ENCODE data around the gene AGFG1. TPM values are rescaled to one million over a fixed set of nuclear protein-coding genes. Genes with fewer than 3 reads are reported as not detected.
A peak's percentile ranks its signal among the peaks of the same experiment; 100 is the strongest.

AGFG1 gene
- total and polyA plus RNA-seq, 4 donors: 22.4 to 142 (median 74.5) TPM

- H3K4me3 ChIP-seq: no peak overlapping the region
- no peak overlapping the region for H3K27ac ChIP-seq (ENCODE audit: low read depth in 1 of 2, low read length in 1 of 2)
- no peaks in the 10 kb centered on the region for H3K27me3 ChIP-seq (ENCODE audit: control insufficient read depth in 3 of 3, insufficient read depth in 3 of 3, low read length in 2 of 3)
- no peaks in the 10 kb centered on the region for H3K36me3 ChIP-seq (ENCODE audit: control insufficient read depth in 4 of 4, insufficient read depth in 4 of 4, low read length in 4 of 4)
- no peak overlapping the region for H3K9ac ChIP-seq (ENCODE audit: insufficient read depth in 1 of 2, low read length in 2 of 2)
- H3K9me3 ChIP-seq (ENCODE audit: control insufficient read depth in 4 of 4, insufficient read depth in 3 of 4, low read length in 3 of 4): no peaks in the 10 kb centered on the region
- ATAC-seq (ENCODE audit: insufficient read depth, low FRiP score) (no peak), DNase-seq (no peak)
- WGBS, 2 donors: 47 to 66% methylated on average over 2 of the region's 2 CpGs
- TF ChIP-seq CTCF (IDR thresholded peaks at IDR 0.05; ENCODE audit: control extremely low read depth, extremely low read depth): no peak
- peaks cover 0 to 15% (median 3%) of the 10 kb centered on the region in 5 donors for H3K4me1 ChIP-seq (ENCODE audit: control insufficient read depth in 5 of 5, insufficient read depth in 5 of 5, low read length in 5 of 5)
These were observed 1.9 kb downstream of the AGFG1 start for GRCh38 chr2:227473806-227474205.

GRCh38 chr2:227474410-227474809 is 2.5 kb downstream of the AGFG1 start:
- WGBS, 2 donors: 48 to 87% methylated on average over 3 of the region's 3 CpGs
- Histone ChIP-seq H3K4me3 (no peak overlapping the region), H3K4me1 (ENCODE audit: control insufficient read depth in 5 of 5, insufficient read depth in 5 of 5, low read length in 5 of 5) (peaks cover 0 to 15% (median 5%) of the 10 kb centered on the region in 5 donors), H3K9ac (ENCODE audit: insufficient read depth in 1 of 2, low read length in 2 of 2) (no peak overlapping the region), H3K36me3 (ENCODE audit: control insufficient read depth in 4 of 4, insufficient read depth in 4 of 4, low read length in 4 of 4) (no peaks in the 10 kb centered on the region), H3K27me3 (ENCODE audit: control insufficient read depth in 3 of 3, insufficient read depth in 3 of 3, low read length in 2 of 3) (no peaks in the 10 kb centered on the region), H3K9me3 (ENCODE audit: control insufficient read depth in 4 of 4, insufficient read depth in 3 of 4, low read length in 3 of 4) (no peaks in the 10 kb centered on the region), H3K27ac (ENCODE audit: low read depth in 1 of 2, low read length in 1 of 2) (no peak overlapping the region)
- no peak for ATAC-seq (ENCODE audit: insufficient read depth, low FRiP score)
- no peak for DNase-seq
- TF ChIP-seq CTCF (IDR thresholded peaks at IDR 0.05; ENCODE audit: control extremely low read depth, extremely low read depth): no peak

GRCh38 chr2:227477291-227477690 is 5.3 kb downstream of the AGFG1 start:
- no peak for TF ChIP-seq CTCF (IDR thresholded peaks at IDR 0.05; ENCODE audit: control extremely low read depth, extremely low read depth)
- H3K9me3 ChIP-seq (ENCODE audit: control insufficient read depth in 4 of 4, insufficient read depth in 3 of 4, low read length in 3 of 4): no peaks in the 10 kb centered on the region
- H3K9ac ChIP-seq (ENCODE audit: insufficient read depth in 1 of 2, low read length in 2 of 2): no peak overlapping the region
- no peak overlapping the region for H3K4me3 ChIP-seq
- 95 to 96% methylated on average over 4 of the region's 4 CpGs for WGBS, 2 donors
- peak in 1 of 3 donors; percentile 31 for DNase-seq
- no peak for ATAC-seq (ENCODE audit: insufficient read depth, low FRiP score)
- no peak overlapping the region for H3K27ac ChIP-seq (ENCODE audit: low read depth in 1 of 2, low read length in 1 of 2)
- no peaks in the 10 kb centered on the region for H3K27me3 ChIP-seq (ENCODE audit: control insufficient read depth in 3 of 3, insufficient read depth in 3 of 3, low read length in 2 of 3)
- H3K36me3 ChIP-seq (ENCODE audit: control insufficient read depth in 4 of 4, insufficient read depth in 4 of 4, low read length in 4 of 4): no peaks in the 10 kb centered on the region
- H3K4me1 ChIP-seq (ENCODE audit: control insufficient read depth in 5 of 5, insufficient read depth in 5 of 5, low read length in 5 of 5): peaks cover 0 to 19% (median 6%) of the 10 kb centered on the region in 5 donors

- Histone ChIP-seq H3K27ac (ENCODE audit: low read depth in 1 of 2, low read length in 1 of 2) (no peak overlapping the region), H3K27me3 (ENCODE audit: control insufficient read depth in 3 of 3, insufficient read depth in 3 of 3, low read length in 2 of 3) (no peaks in the 10 kb centered on the region), H3K36me3 (ENCODE audit: control insufficient read depth in 4 of 4, insufficient read depth in 4 of 4, low read length in 4 of 4) (no peaks in the 10 kb centered on the region), H3K9me3 (ENCODE audit: control insufficient read depth in 4 of 4, insufficient read depth in 3 of 4, low read length in 3 of 4) (no peaks in the 10 kb centered on the region), H3K4me1 (ENCODE audit: control insufficient read depth in 5 of 5, insufficient read depth in 5 of 5, low read length in 5 of 5) (peaks cover 0 to 7% (median 2%) of the 10 kb centered on the region in 5 donors), H3K4me3 (no peak overlapping the region), H3K9ac (ENCODE audit: insufficient read depth in 1 of 2, low read length in 2 of 2) (no peak overlapping the region)
- 49 to 61% methylated on average over 2 of the region's 2 CpGs for WGBS, 2 donors
- DNase-seq (peak in 2 of 3 donors; percentile 65 to 68), ATAC-seq (ENCODE audit: insufficient read depth, low FRiP score) (no peak)
- TF ChIP-seq CTCF (IDR thresholded peaks at IDR 0.05; ENCODE audit: control extremely low read depth, extremely low read depth): no peak
These were observed 8.0 kb downstream of the AGFG1 start for GRCh38 chr2:227479865-227480475.

Data from lung (tissue), 12 donors.